ENCODE results near the gene FAM50B.

The FAM50B gene

GRCh38 chr6:3823671-3824070 lies 25.5 kb upstream of the FAM50B start:
- H3K27me3 ChIP-seq (ENCODE audit: control insufficient read depth in 1 of 2, insufficient read depth in 2 of 2, low read length in 2 of 2), result no peaks in the 10 kb centered on the region
- no peaks in the 10 kb centered on the region for H3K36me3 ChIP-seq (ENCODE audit: insufficient read depth, low read length)
- H3K4me3 ChIP-seq (ENCODE audit: low read depth in 1 of 2, low read length in 2 of 2), result no peak overlapping the region
- no peak overlapping the region for H3K9ac ChIP-seq (ENCODE audit: low read length)
- no peak overlapping the region for H3K27ac ChIP-seq (ENCODE audit: low read depth, low read length)
- H3K9me3 ChIP-seq (ENCODE audit: low read length), result no peaks in the 10 kb centered on the region
- peaks cover 34% of the 10 kb centered on the region for H3K4me1 ChIP-seq (ENCODE audit: insufficient read depth, low read length)

- Histone ChIP-seq H3K4me1 (ENCODE audit: insufficient read depth, low read length) (peaks cover 24% of the 10 kb centered on the region), H3K36me3 (ENCODE audit: insufficient read depth, low read length) (no peaks in the 10 kb centered on the region), H3K9ac (ENCODE audit: low read length) (peak overlapping the region; percentile 53), H3K27me3 (ENCODE audit: control insufficient read depth in 1 of 2, insufficient read depth in 2 of 2, low read length in 2 of 2) (no peaks in the 10 kb centered on the region), H3K9me3 (ENCODE audit: low read length) (no peaks in the 10 kb centered on the region), H3K4me3 (ENCODE audit: low read depth in 1 of 2, low read length in 2 of 2) (peak overlapping the region in 1 of 2 donors; percentile 42), H3K27ac (ENCODE audit: low read depth, low read length) (peak overlapping the region; percentile 81)
These were observed 23.8 kb upstream of the FAM50B start for GRCh38 chr6:3825331-3825831.

GRCh38 chr6:3825851-3826581 lies 23.2 kb upstream of the FAM50B start:
- peaks cover 24% of the 10 kb centered on the region for H3K4me1 ChIP-seq (ENCODE audit: insufficient read depth, low read length)
- H3K27me3 ChIP-seq (ENCODE audit: control insufficient read depth in 1 of 2, insufficient read depth in 2 of 2, low read length in 2 of 2), result no peaks in the 10 kb centered on the region
- no peaks in the 10 kb centered on the region for H3K9me3 ChIP-seq (ENCODE audit: low read length)
- H3K27ac ChIP-seq (ENCODE audit: low read depth, low read length), result peak overlapping the region; percentile 81
- H3K36me3 ChIP-seq (ENCODE audit: insufficient read depth, low read length), result no peaks in the 10 kb centered on the region
- H3K4me3 ChIP-seq (ENCODE audit: low read depth in 1 of 2, low read length in 2 of 2), result peak overlapping the region in 1 of 2 donors; percentile 42
- H3K9ac ChIP-seq (ENCODE audit: low read length), result peak overlapping the region; percentile 53

- no peak overlapping the region for H3K9ac ChIP-seq (ENCODE audit: low read length)
- H3K36me3 ChIP-seq (ENCODE audit: insufficient read depth, low read length), result no peaks in the 10 kb centered on the region
- H3K9me3 ChIP-seq (ENCODE audit: low read length), result no peaks in the 10 kb centered on the region
- H3K27ac ChIP-seq (ENCODE audit: low read depth, low read length), result no peak overlapping the region
- H3K4me1 ChIP-seq (ENCODE audit: insufficient read depth, low read length), result peaks cover 24% of the 10 kb centered on the region
- no peak overlapping the region for H3K4me3 ChIP-seq (ENCODE audit: low read depth in 1 of 2, low read length in 2 of 2)
- H3K27me3 ChIP-seq (ENCODE audit: control insufficient read depth in 1 of 2, insufficient read depth in 2 of 2, low read length in 2 of 2), result no peaks in the 10 kb centered on the region
These were observed 19.9 kb upstream of the FAM50B start for GRCh38 chr6:3829285-3829684.

DNA sequence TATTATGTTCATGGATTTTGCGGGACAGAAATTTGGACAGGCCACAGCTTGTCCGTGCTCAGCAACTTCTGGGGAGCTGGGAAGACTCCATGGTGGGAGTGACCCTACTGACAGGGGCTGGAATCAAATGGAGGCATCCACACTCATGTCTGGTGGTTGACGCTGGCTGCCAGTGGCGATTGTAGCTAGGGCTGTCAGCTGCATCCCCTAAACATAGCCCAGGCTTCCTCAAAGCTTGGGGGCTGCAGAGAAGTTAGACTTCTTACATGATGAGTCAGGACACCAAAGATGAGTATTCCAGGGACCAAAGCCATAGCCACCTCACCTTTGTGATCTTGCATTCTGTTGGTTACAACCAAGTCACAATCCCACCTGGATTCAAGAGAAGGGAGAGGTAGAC lies 18.4 kb upstream of the FAM50B start:
- H3K27ac ChIP-seq (ENCODE audit: low read depth, low read length), result no peak overlapping the region
- H3K9ac ChIP-seq (ENCODE audit: low read length), result no peak overlapping the region
- H3K36me3 ChIP-seq (ENCODE audit: insufficient read depth, low read length), result no peaks in the 10 kb centered on the region
- H3K4me1 ChIP-seq (ENCODE audit: insufficient read depth, low read length), result peaks cover 10% of the 10 kb centered on the region
- no peaks in the 10 kb centered on the region for H3K9me3 ChIP-seq (ENCODE audit: low read length)
- H3K4me3 ChIP-seq (ENCODE audit: low read depth in 1 of 2, low read length in 2 of 2), result no peak overlapping the region
- H3K27me3 ChIP-seq (ENCODE audit: control insufficient read depth in 1 of 2, insufficient read depth in 2 of 2, low read length in 2 of 2), result no peaks in the 10 kb centered on the region

DNA sequence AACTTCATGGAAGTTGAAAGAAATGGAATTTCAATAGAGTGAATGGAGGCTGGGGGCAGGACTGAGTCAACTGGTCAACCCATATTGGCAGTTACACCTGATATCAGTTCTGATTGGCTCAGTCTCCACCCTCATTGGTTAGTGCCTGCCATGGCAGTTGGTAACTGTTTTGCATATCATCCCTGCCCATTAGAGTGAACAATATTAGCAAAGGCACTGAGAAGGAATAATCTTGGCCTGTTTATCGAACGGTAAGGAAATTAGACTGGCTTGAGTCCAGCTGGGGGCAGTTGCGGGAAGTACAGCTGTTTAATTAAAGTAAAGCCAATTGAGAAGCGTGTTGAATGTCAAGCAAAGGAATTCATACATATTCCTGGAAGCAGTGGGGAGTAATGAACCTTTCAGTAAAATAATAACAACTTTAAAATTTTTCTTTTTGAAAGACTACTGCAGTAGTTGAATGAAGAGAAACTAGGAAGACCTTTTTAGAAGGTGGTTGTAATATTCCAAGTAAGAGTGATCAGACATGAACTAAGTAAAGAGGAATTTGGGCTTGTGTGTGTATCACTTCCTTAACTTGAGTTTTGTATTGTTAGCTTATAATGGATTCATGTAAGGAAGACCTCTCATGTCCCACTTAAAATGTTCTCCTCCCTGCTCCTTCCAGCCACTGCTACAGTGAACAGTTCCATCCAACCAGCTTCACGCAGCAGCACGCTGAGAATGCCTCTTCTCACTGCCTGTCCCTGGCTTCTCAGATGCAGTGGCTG lies 17.2 kb upstream of the FAM50B start:
- H3K27ac ChIP-seq (ENCODE audit: low read depth, low read length), result no peak overlapping the region
- no peaks in the 10 kb centered on the region for H3K9me3 ChIP-seq (ENCODE audit: low read length)

DNA sequence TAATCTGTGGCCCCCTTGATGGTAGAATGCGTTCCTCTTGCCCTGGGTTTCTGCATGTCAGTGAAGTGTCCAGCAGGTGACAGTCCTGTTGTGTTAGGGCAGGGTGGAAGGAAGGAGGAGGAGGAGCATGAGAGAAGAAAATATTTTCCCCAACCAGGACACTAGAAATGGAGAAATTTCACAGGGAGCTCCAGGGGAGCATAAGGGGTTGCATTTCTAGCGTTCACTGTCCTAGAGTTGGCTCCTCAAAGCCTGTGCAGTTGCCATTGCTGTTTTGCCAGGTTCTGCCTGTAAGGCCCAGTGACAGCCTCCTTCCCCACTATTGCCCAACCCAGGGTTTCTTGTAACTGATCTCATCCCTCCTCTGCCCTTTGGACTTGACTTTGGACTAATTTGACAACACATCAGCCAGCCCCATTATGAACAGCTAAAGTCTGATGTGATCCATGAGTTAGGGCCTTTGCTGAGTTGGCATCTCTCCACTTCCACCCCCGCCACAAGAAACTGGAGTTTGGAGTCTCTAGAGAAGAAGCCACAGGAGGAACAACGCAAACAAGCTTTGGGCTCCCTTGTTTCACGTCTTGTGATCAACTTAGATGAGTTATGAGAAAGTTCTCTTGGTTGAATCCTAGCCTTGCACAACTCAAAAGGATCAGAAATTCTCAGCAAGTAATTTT lies 14.0 kb upstream of the FAM50B start:
- Histone ChIP-seq H3K27ac (ENCODE audit: low read depth, low read length) (no peak overlapping the region), H3K4me3 (ENCODE audit: low read depth in 1 of 2, low read length in 2 of 2) (no peak overlapping the region)

More for the DNA sequence above, 17.2 kb upstream of the FAM50B start:
- H3K4me1 ChIP-seq (ENCODE audit: insufficient read depth, low read length), result peaks cover under 1% of the 10 kb centered on the region
- H3K9ac ChIP-seq (ENCODE audit: low read length), result no peak overlapping the region
- no peak overlapping the region for H3K4me3 ChIP-seq (ENCODE audit: low read depth in 1 of 2, low read length in 2 of 2)
- H3K27me3 ChIP-seq (ENCODE audit: control insufficient read depth in 1 of 2, insufficient read depth in 2 of 2, low read length in 2 of 2), result no peaks in the 10 kb centered on the region
- H3K36me3 ChIP-seq (ENCODE audit: insufficient read depth, low read length), result no peaks in the 10 kb centered on the region

GRCh38 chr6:3835785-3836184 lies 13.4 kb upstream of the FAM50B start:
- H3K4me1 ChIP-seq (ENCODE audit: insufficient read depth, low read length), result no peaks in the 10 kb centered on the region
- H3K4me3 ChIP-seq (ENCODE audit: low read depth in 1 of 2, low read length in 2 of 2), result no peak overlapping the region
- H3K27me3 ChIP-seq (ENCODE audit: control insufficient read depth in 1 of 2, insufficient read depth in 2 of 2, low read length in 2 of 2), result no peaks in the 10 kb centered on the region
- no peaks in the 10 kb centered on the region for H3K36me3 ChIP-seq (ENCODE audit: insufficient read depth, low read length)
- no peaks in the 10 kb centered on the region for H3K9me3 ChIP-seq (ENCODE audit: low read length)
- H3K27ac ChIP-seq (ENCODE audit: low read depth, low read length), result no peak overlapping the region
- H3K9ac ChIP-seq (ENCODE audit: low read length), result no peak overlapping the region

More for the DNA sequence above, 14.0 kb upstream of the FAM50B start:
- H3K36me3 ChIP-seq (ENCODE audit: insufficient read depth, low read length), result no peaks in the 10 kb centered on the region
- no peaks in the 10 kb centered on the region for H3K4me1 ChIP-seq (ENCODE audit: insufficient read depth, low read length)
- H3K27me3 ChIP-seq (ENCODE audit: control insufficient read depth in 1 of 2, insufficient read depth in 2 of 2, low read length in 2 of 2), result no peaks in the 10 kb centered on the region
- no peaks in the 10 kb centered on the region for H3K9me3 ChIP-seq (ENCODE audit: low read length)
- H3K9ac ChIP-seq (ENCODE audit: low read length), result no peak overlapping the region

GRCh38 chr6:3836566-3836965 lies 12.6 kb upstream of the FAM50B start:
- Histone ChIP-seq H3K27me3 (ENCODE audit: control insufficient read depth in 1 of 2, insufficient read depth in 2 of 2, low read length in 2 of 2) (no peaks in the 10 kb centered on the region), H3K9me3 (ENCODE audit: low read length) (no peaks in the 10 kb centered on the region), H3K36me3 (ENCODE audit: insufficient read depth, low read length) (no peaks in the 10 kb centered on the region), H3K4me3 (ENCODE audit: low read depth in 1 of 2, low read length in 2 of 2) (no peak overlapping the region), H3K9ac (ENCODE audit: low read length) (no peak overlapping the region), H3K4me1 (ENCODE audit: insufficient read depth, low read length) (peaks cover under 1% of the 10 kb centered on the region), H3K27ac (ENCODE audit: low read depth, low read length) (no peak overlapping the region)

DNA sequence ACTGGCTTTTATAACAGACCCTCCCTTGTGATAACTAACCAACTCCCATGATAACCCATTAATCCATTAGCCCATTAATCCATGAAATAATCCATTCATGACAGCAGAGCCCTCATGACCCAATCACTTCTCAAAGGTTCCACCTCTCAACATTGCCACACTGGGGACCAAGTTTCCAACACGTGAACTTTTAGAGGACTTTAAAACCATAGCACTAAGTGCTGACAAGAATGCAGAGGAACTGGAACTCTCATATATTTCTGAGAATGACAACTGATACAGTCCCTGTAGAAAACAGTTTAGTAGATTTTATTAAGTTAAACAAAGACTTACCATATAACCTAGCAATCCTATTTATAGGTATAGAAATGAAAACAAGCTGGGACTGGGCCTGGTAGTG lies 11.4 kb upstream of the FAM50B start:
- no peaks in the 10 kb centered on the region for H3K9me3 ChIP-seq (ENCODE audit: low read length)
- H3K4me1 ChIP-seq (ENCODE audit: insufficient read depth, low read length), result peaks cover 12% of the 10 kb centered on the region
- H3K27ac ChIP-seq (ENCODE audit: low read depth, low read length), result no peak overlapping the region
- no peak overlapping the region for H3K4me3 ChIP-seq (ENCODE audit: low read depth in 1 of 2, low read length in 2 of 2)
- H3K9ac ChIP-seq (ENCODE audit: low read length), result no peak overlapping the region
- no peaks in the 10 kb centered on the region for H3K36me3 ChIP-seq (ENCODE audit: insufficient read depth, low read length)
- H3K27me3 ChIP-seq (ENCODE audit: control insufficient read depth in 1 of 2, insufficient read depth in 2 of 2, low read length in 2 of 2), result no peaks in the 10 kb centered on the region

Data from muscle layer of colon (tissue), 2 donors.